T-cell (primary cell): ENCODE results near the gene COG5. TPM values are rescaled to one million over a fixed set of nuclear protein-coding genes. Genes with fewer than 3 reads are reported as not detected.

Source experiments
- ATAC-seq, 4 experiments: fragments of 200-7000 bp in 3 of 4; fragments of 150-1000 bp in 1 of 4; cut with Tn5 transposase; replicated peaks in 1 of 4; 1 replicate in 3 of 4; 2 replicates in 1 of 4; pipeline ENCODE4 v1.10.0; 2021; ENCODE audit warnings: moderate library complexity in 3 of 4, mild to moderate bottlenecking in 2 of 4, moderate number of reproducible peaks in 1 of 4
- CTCF ChIA-PET, 2 donors: fragments of 300-600 bp; sonication (Branson Sonifier 250); formaldehyde crosslinking; loops; one replicate each; lab custom pipeline; 2022; ENCODE audit warnings: antibody characterized with exemption in 2 of 2; lab: Charles Lee
- POLR2A ChIA-PET, 2 donors: fragments of 300-600 bp; sonication (Branson Sonifier 250); formaldehyde crosslinking; loops; one replicate each; lab custom pipeline; 2022; ENCODE audit warnings: antibody characterized with exemption in 2 of 2; lab: Charles Lee
- DNase-seq, 35 experiments: peaks; one replicate each; pipeline versions ENCODE4 v3.0.0 to v3.0.0-alpha.2; 2013 to 2023
- H3K27ac ChIP-seq: one replicate; pipeline ENCODE4 v1.5.1; 2013; ENCODE audit warnings: low read length
- H3K27me3 ChIP-seq, 2 experiments: replicated peaks in 1 of 2; 1 replicate in 1 of 2; 2 replicates in 1 of 2; pipeline versions ENCODE4 v1.6.1 to v1.7.0; 2013; ENCODE audit warnings: low read length in 1 of 2, mixed read lengths in 1 of 2; ENCODE audit not compliant: control insufficient read depth in 2 of 2, insufficient read depth in 2 of 2; ENCODE audit errors: extremely low read depth in 1 of 2
- H3K36me3 ChIP-seq, 2 donors: 1 replicate in 1 of 2; 2 replicates in 1 of 2; pipeline versions ENCODE4 v1.6.1 to v1.7.0; 2013; ENCODE audit warnings: low read length in 1 of 2; ENCODE audit not compliant: control insufficient read depth in 2 of 2, insufficient read depth in 1 of 2; ENCODE audit errors: extremely low read depth in 1 of 2
- H3K4me1 ChIP-seq, 2 experiments: 1 replicate in 1 of 2; 2 replicates in 1 of 2; pipeline versions ENCODE4 v1.6.1 to v1.7.0; 2013; ENCODE audit warnings: low read length in 2 of 2, mixed read lengths in 1 of 2; ENCODE audit not compliant: insufficient read depth in 2 of 2, control insufficient read depth in 1 of 2; ENCODE audit errors: extremely low read depth in 1 of 2
- H3K4me3 ChIP-seq, 2 donors: 1 replicate in 1 of 2; 2 replicates in 1 of 2; pipeline versions ENCODE4 v1.5.1 to v1.7.0; 2013; ENCODE audit warnings: mild to moderate bottlenecking in 2 of 2, low read length in 1 of 2, moderate library complexity in 1 of 2; ENCODE audit not compliant: control insufficient read depth in 1 of 2; ENCODE audit errors: extremely low read depth in 1 of 2
- H3K9me3 ChIP-seq: 2 replicates; pipeline ENCODE4 v1.7.0; 2013
- H3K27ac Mint-ChIP-seq, 2 donors: one replicate each; pipeline ENCODE4 v1.8.0; 2020 to 2021; ENCODE audit warnings: mild to moderate bottlenecking in 2 of 2, mixed read lengths in 2 of 2
- H3K27me3 Mint-ChIP-seq, 2 donors: one replicate each; pipeline ENCODE4 v1.8.0; 2021 to 2022; ENCODE audit warnings: mixed read lengths in 2 of 2
- H3K36me3 Mint-ChIP-seq: one replicate; pipeline ENCODE4 v1.8.0; 2021; ENCODE audit warnings: mixed read lengths
- H3K4me1 Mint-ChIP-seq, 3 donors: one replicate each; pipeline ENCODE4 v1.8.0; 2020 to 2022; ENCODE audit warnings: mixed read lengths in 3 of 3, mild to moderate bottlenecking in 1 of 3
- H3K4me3 Mint-ChIP-seq, 3 donors: one replicate each; pipeline ENCODE4 v1.8.0; 2020 to 2022; ENCODE audit warnings: mild to moderate bottlenecking in 3 of 3, mixed read lengths in 3 of 3, moderate library complexity in 3 of 3
- H3K9me3 Mint-ChIP-seq, 3 donors: one replicate each; pipeline ENCODE4 v1.8.0; 2020 to 2022; ENCODE audit warnings: mixed read lengths in 3 of 3
- WGBS: methylation state at CpG from one replicate; pipeline ENCODE4 v1.1.5; 2013; ENCODE audit warnings: missing lambda C conversion rate; ENCODE audit not compliant: insufficient coverage; 5-methylcytosine and 5-hydroxymethylcytosine counted together
- total RNA-seq, 35 experiments: library from RNA in 6 of 35; stranded (reverse) in 6 of 35; fragments of 120-200 nt in 1 of 35; gene quantifications; one replicate each; pipeline versions ENCODE4 v1.2.1 to v1.2.4 and lab custom pipeline; 2013 to 2026

The COG5 gene
- total RNA-seq, 5 donors from 2014 or later (not counting 1 experiment from before 2014, with no cell fraction given): 37.3 to 83.8 (median 55.4) TPM

DNA sequence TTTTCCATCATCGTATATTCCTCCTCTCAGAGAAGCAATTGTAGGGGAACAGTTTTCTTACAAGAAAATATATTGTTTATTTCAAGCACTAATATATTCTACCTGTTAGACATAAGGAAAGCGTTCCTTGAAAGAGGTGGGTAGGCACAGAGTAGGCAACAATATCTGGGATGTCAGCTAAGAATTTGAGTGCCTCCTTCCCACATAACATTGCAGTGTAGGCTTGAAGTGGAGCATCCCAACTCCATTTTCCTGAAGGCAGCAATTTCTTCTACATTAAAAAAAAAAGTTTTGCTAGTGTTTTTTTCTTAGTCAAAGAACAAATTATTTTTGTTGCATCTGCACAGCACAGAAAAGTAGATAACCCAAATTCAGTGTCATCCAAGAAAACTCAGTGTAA lies 37.1 kb upstream of the COG5 start:
- no peak overlapping the region for H3K27ac Mint-ChIP-seq
- Histone ChIP-seq H3K27ac (no peak overlapping the region), H3K36me3 (peaks cover 0 to 4% of the 10 kb centered on the region in 2 donors), H3K9me3 (no peaks in the 10 kb centered on the region), H3K27me3 (no peaks in the 10 kb centered on the region), H3K4me1 (no peaks in the 10 kb centered on the region), H3K4me3 (no peak overlapping the region)
- no peaks in the 10 kb centered on the region for H3K27me3 Mint-ChIP-seq
- H3K4me3 Mint-ChIP-seq: no peak overlapping the region
- CTCF ChIA-PET: interaction anchor here in 1 of 2 donors (1.0 kb wide), 1 partner anchor 93 kb away, joined by 4 read pairs; no protein-coding TSS in a partner anchor
- ATAC-seq (no peak), DNase-seq (no peak)
- no peaks in the 10 kb centered on the region for H3K9me3 Mint-ChIP-seq
- WGBS: no CpG with 5 or more reads among the region's 2 CpGs
- H3K4me1 Mint-ChIP-seq: no peaks in the 10 kb centered on the region
- peaks cover 26% of the 10 kb centered on the region for H3K36me3 Mint-ChIP-seq
- POLR2A ChIA-PET: no interaction called here

DNA sequence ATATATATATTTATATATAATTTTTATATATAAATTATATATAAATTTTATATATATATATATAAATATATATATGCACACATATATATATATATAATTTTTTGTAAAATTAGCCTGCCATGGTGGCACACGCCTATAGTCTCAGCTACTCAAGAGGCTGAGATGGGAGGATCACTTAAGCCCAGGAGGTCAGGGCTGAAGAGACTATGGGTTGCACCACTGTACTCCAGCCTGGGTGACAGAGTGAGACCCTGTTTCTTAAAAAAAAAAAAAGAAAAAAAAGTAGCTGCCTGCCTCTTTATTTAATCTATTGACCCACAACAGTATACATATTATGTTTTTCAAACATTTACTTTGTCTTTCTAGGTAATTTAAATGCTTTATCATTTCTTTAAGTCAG lies 35.5 kb upstream of the COG5 start:
- Histone ChIP-seq H3K4me1 (no peaks in the 10 kb centered on the region), H3K4me3 (no peak overlapping the region), H3K9me3 (no peaks in the 10 kb centered on the region), H3K27me3 (no peaks in the 10 kb centered on the region), H3K27ac (no peak overlapping the region), H3K36me3 (peaks cover 0 to 15% of the 10 kb centered on the region in 2 donors)
- H3K27me3 Mint-ChIP-seq: no peaks in the 10 kb centered on the region
- H3K9me3 Mint-ChIP-seq: no peaks in the 10 kb centered on the region
- no CpG with 5 or more reads among the region's 1 CpG for WGBS
- no peak overlapping the region for H3K4me3 Mint-ChIP-seq
- CTCF ChIA-PET: no interaction called here
- H3K27ac Mint-ChIP-seq: no peak overlapping the region
- ATAC-seq (no peak), DNase-seq (no peak)
- POLR2A ChIA-PET: interaction anchor here in 1 of 2 donors (0.7 kb wide), 1 partner anchor 76 kb away, joined by 3 read pairs; no protein-coding TSS in a partner anchor
- H3K4me1 Mint-ChIP-seq: no peaks in the 10 kb centered on the region
- H3K36me3 Mint-ChIP-seq: peaks cover 30% of the 10 kb centered on the region

- Mint-ChIP-seq H3K27me3 (no peaks in the 10 kb centered on the region), H3K4me3 (no peak overlapping the region), H3K27ac (no peak overlapping the region), H3K36me3 (peaks cover 36% of the 10 kb centered on the region), H3K4me1 (no peaks in the 10 kb centered on the region), H3K9me3 (no peaks in the 10 kb centered on the region)
- no peaks in the 10 kb centered on the region for H3K27me3 ChIP-seq
- H3K27ac ChIP-seq: no peak overlapping the region
- no CpG with 5 or more reads among the region's 4 CpGs for WGBS
- H3K4me3 ChIP-seq: no peak overlapping the region
- ChIA-PET POLR2A (no interaction called here), CTCF (no interaction called here)
- no peaks in the 10 kb centered on the region for H3K9me3 ChIP-seq
- no peak for DNase-seq
- H3K4me1 ChIP-seq: no peaks in the 10 kb centered on the region
- H3K36me3 ChIP-seq: peaks cover 0 to 15% of the 10 kb centered on the region in 2 donors
- ATAC-seq: no peak
These were observed 34.2 kb upstream of the COG5 start for GRCh38 chr7:107597953-107598352.

DNA sequence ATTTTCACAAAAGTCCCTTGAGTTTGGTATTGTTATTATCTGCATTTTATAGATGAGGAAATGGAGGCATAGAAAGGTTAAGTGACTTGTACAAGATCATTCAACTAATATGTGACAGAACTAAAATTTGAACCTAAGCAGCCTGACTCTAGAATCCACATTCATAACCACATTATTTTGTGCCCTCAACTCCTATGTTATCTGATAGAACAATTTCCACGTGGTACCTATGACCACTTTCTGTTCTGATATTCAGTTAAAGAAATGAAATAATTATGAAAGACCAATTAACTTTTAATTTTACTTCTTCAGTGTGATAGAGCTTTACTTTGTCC lies 33.8 kb upstream of the COG5 start:
- Histone ChIP-seq H3K27ac (no peak overlapping the region), H3K27me3 (no peaks in the 10 kb centered on the region), H3K9me3 (no peaks in the 10 kb centered on the region), H3K4me1 (no peaks in the 10 kb centered on the region), H3K4me3 (no peak overlapping the region), H3K36me3 (peaks cover 0 to 15% of the 10 kb centered on the region in 2 donors)
- H3K4me3 Mint-ChIP-seq: no peak overlapping the region
- H3K27ac Mint-ChIP-seq: no peak overlapping the region
- H3K9me3 Mint-ChIP-seq: no peaks in the 10 kb centered on the region
- no peak for DNase-seq
- POLR2A ChIA-PET: interaction anchor here in 1 of 2 donors (0.7 kb wide), 1 partner anchor 1427 kb away, joined by 3 read pairs; no protein-coding TSS in a partner anchor
- no peaks in the 10 kb centered on the region for H3K27me3 Mint-ChIP-seq
- H3K36me3 Mint-ChIP-seq: peaks cover 36% of the 10 kb centered on the region
- no peaks in the 10 kb centered on the region for H3K4me1 Mint-ChIP-seq
- WGBS: no CpG with 5 or more reads among the region's 1 CpG
- ATAC-seq: no peak
- CTCF ChIA-PET: interaction anchor here in 1 of 2 donors (0.6 kb wide), 1 partner anchor 127 kb away, joined by 3 read pairs; no protein-coding TSS in a partner anchor

GRCh38 chr7:107596881-107597581 lies 33.3 kb upstream of the COG5 start:
- Mint-ChIP-seq H3K9me3 (no peaks in the 10 kb centered on the region), H3K27me3 (no peaks in the 10 kb centered on the region), H3K36me3 (peaks cover 36% of the 10 kb centered on the region), H3K27ac (no peak overlapping the region), H3K4me1 (no peaks in the 10 kb centered on the region), H3K4me3 (no peak overlapping the region)
- Histone ChIP-seq H3K27ac (no peak overlapping the region), H3K4me3 (no peak overlapping the region), H3K36me3 (peaks cover 0 to 13% of the 10 kb centered on the region in 2 donors), H3K27me3 (no peaks in the 10 kb centered on the region), H3K9me3 (no peaks in the 10 kb centered on the region), H3K4me1 (no peaks in the 10 kb centered on the region)
- no peak for ATAC-seq
- ChIA-PET POLR2A (interaction anchor here in 1 of 2 donors (0.6 to 0.7 kb wide), 2 partner anchors 471 to 1426 kb away, joined by 3 to 4 read pairs; no protein-coding TSS in a partner anchor), CTCF (interaction anchor here in 1 of 2 donors (0.6 kb wide), 1 partner anchor 126 kb away, joined by 3 read pairs; no protein-coding TSS in a partner anchor)
- 100% methylated on average over 3 of the region's 5 CpGs for WGBS
- DNase-seq: no peak

- CTCF ChIA-PET: interaction anchor here (0.6 kb wide), 2 partner anchors 13 to 131 kb away, joined by 3 to 7 read pairs; no protein-coding TSS in a partner anchor
- no peaks in the 10 kb centered on the region for H3K9me3 Mint-ChIP-seq
- H3K4me1 Mint-ChIP-seq: no peaks in the 10 kb centered on the region
These were observed 31.4 kb upstream of the COG5 start for GRCh38 chr7:107594961-107595737.

More at GRCh38 chr7:107594961-107595737, 31.4 kb upstream of the COG5 start:
- ATAC-seq (no peak), DNase-seq (no peak)
- Mint-ChIP-seq H3K36me3 (peaks cover 23% of the 10 kb centered on the region), H3K27ac (no peak overlapping the region), H3K4me3 (no peak overlapping the region), H3K27me3 (no peaks in the 10 kb centered on the region)
- no CpG with 5 or more reads among the region's 4 CpGs for WGBS
- Histone ChIP-seq H3K4me1 (no peaks in the 10 kb centered on the region), H3K4me3 (no peak overlapping the region), H3K27me3 (no peaks in the 10 kb centered on the region), H3K36me3 (peaks cover 0 to 11% of the 10 kb centered on the region in 2 donors), H3K9me3 (no peaks in the 10 kb centered on the region), H3K27ac (no peak overlapping the region)
- POLR2A ChIA-PET: no interaction called here
